Caco-2 (cell line): ENCODE measurements around the gene GNAI1. TPM values are rescaled to one million over a fixed set of nuclear protein-coding genes. Genes with fewer than 3 reads are reported as not detected.

Source experiments
- BruUV-seq: library from RNA; stranded (reverse); fragments of 400-500 nt; replicated peaks from 2 replicates; lab custom pipeline; 2021; lab: Mats Ljungman, UMichigan
- CTCF ChIA-PET: fragments of 300-600 bp; sonication (Branson Sonifier 250); formaldehyde crosslinking; loops from one replicate; lab custom pipeline; 2022; ENCODE audit warnings: antibody characterized with exemption; lab: Charles Lee
- POLR2A ChIA-PET: fragments of 300-600 bp; sonication (Branson Sonifier 250); formaldehyde crosslinking; loops from one replicate; lab custom pipeline; 2022; ENCODE audit warnings: antibody characterized with exemption; lab: Charles Lee
- DNase-seq, 2 experiments: peaks; one replicate each; pipeline versions ENCODE4 v3.0.0 to v3.0.0-alpha.2; 2020 to 2022
- H3K27me3 ChIP-seq: replicated peaks from 2 replicates; pipeline ENCODE4 v1.6.0; 2011; ENCODE audit warnings: low read length; ENCODE audit not compliant: control insufficient read depth, insufficient read depth
- H3K36me3 ChIP-seq: 2 replicates; pipeline ENCODE4 v1.5.1; 2011; ENCODE audit warnings: low read length; ENCODE audit not compliant: control insufficient read depth, insufficient read depth
- H3K4me1 ChIP-seq: fragments of 250-450 bp; sonication (Bioruptor Pico); 2 replicates; pipeline ENCODE4 v1.5.1; 2020; ENCODE audit warnings: mild to moderate bottlenecking
- H3K4me3 ChIP-seq: 2 replicates; pipeline ENCODE4 v1.5.1; 2011; ENCODE audit warnings: low read depth, mild to moderate bottlenecking, control low read depth, low read length
- H3K9me3 ChIP-seq: fragments of 250-450 bp; sonication (Bioruptor Pico); 2 replicates; pipeline ENCODE4 v1.5.1; 2020; ENCODE audit warnings: mild to moderate bottlenecking, moderate library complexity
- H3K27ac Mint-ChIP-seq: one replicate; pipeline ENCODE4 v1.8.0; 2022; ENCODE audit warnings: mixed read lengths; ENCODE audit not compliant: unreplicated experiment
- H3K27me3 Mint-ChIP-seq: one replicate; pipeline ENCODE4 v1.8.0; 2022; ENCODE audit warnings: mixed read lengths; ENCODE audit not compliant: insufficient read depth, unreplicated experiment
- H3K36me3 Mint-ChIP-seq: one replicate; pipeline ENCODE4 v1.8.0; 2022; ENCODE audit warnings: mild to moderate bottlenecking, mixed read lengths; ENCODE audit not compliant: insufficient read depth, unreplicated experiment
- H3K4me1 Mint-ChIP-seq: one replicate; pipeline ENCODE4 v1.8.0; 2022; ENCODE audit warnings: low read depth, mixed read lengths; ENCODE audit not compliant: unreplicated experiment
- H3K4me3 Mint-ChIP-seq: one replicate; pipeline ENCODE4 v1.8.0; 2022; ENCODE audit warnings: mild to moderate bottlenecking, moderate library complexity, mixed read lengths; ENCODE audit not compliant: unreplicated experiment
- H3K9me3 Mint-ChIP-seq: one replicate; pipeline ENCODE4 v1.8.0; 2022; ENCODE audit warnings: mixed read lengths; ENCODE audit not compliant: unreplicated experiment
- intact Hi-C: fragments of 100-400 bp; cut with micrococcal nuclease; formaldehyde crosslinking; loops from one replicate; pipeline ENCODE4 v1.10.0; 2022; ENCODE audit not compliant: unreplicated experiment
- total RNA-seq: library from RNA; stranded (reverse); gene quantifications from 2 replicates; pipeline ENCODE4 v1.2.3, GENCODE V29; 2022
- TF ChIP-seq, protein P1 (sequence below), 2 experiments: fragments of 200-600 bp in 1 of 2; IDR thresholded peaks; 1 replicate in 1 of 2; 2 replicates in 1 of 2; pipeline versions ENCODE4 v1.5.1 to v1.8.0; 2011 to 2022; ENCODE audit warnings: antibody characterized with exemption in 1 of 2, control low read depth in 1 of 2, inconsistent platforms in 1 of 2, low read depth in 1 of 2, low read length in 1 of 2, mild to moderate bottlenecking in 1 of 2, moderate library complexity in 1 of 2; ENCODE audit not compliant: insufficient read depth in 1 of 2, severe bottlenecking in 1 of 2, unreplicated experiment in 1 of 2

Gene GNAI1
- total RNA-seq, 1 experiment from 2014 or later: 2.1 TPM

DNA sequence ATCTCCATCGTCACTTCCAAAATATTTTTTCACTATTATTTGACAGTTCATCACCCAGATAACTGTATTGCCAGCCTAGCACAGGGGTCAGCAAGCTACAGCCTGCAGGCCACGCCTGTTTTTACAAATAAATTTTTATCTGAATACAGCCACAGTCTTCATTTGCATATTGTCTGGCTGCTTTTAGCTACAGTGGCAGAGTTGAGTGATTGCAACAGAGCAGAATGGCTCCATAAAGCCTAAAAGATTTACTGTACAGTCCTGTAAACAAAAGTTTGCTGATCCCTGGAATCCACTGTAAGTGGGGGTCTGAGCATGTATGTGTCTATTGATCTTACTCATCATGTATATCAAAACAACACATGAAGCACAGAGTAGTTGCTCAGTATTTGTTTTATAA is 45.9 kb upstream of the GNAI1 start:
- no peak overlapping the region for H3K27ac Mint-ChIP-seq
- no peaks in the 10 kb centered on the region for H3K4me1 Mint-ChIP-seq
- Histone ChIP-seq H3K4me3 (no peak overlapping the region), H3K4me1 (no peaks in the 10 kb centered on the region), H3K36me3 (no peaks in the 10 kb centered on the region), H3K9me3 (no peaks in the 10 kb centered on the region), H3K27me3 (no peaks in the 10 kb centered on the region)
- ChIA-PET CTCF (no interaction called here), POLR2A (no interaction called here)
- BruUV-seq: no TSS peak
- no peak for DNase-seq
- H3K9me3 Mint-ChIP-seq: no peaks in the 10 kb centered on the region
- TF ChIP-seq, protein P1, sequence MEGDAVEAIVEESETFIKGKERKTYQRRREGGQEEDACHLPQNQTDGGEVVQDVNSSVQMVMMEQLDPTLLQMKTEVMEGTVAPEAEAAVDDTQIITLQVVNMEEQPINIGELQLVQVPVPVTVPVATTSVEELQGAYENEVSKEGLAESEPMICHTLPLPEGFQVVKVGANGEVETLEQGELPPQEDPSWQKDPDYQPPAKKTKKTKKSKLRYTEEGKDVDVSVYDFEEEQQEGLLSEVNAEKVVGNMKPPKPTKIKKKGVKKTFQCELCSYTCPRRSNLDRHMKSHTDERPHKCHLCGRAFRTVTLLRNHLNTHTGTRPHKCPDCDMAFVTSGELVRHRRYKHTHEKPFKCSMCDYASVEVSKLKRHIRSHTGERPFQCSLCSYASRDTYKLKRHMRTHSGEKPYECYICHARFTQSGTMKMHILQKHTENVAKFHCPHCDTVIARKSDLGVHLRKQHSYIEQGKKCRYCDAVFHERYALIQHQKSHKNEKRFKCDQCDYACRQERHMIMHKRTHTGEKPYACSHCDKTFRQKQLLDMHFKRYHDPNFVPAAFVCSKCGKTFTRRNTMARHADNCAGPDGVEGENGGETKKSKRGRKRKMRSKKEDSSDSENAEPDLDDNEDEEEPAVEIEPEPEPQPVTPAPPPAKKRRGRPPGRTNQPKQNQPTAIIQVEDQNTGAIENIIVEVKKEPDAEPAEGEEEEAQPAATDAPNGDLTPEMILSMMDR (IDR thresholded peaks at IDR 0.05; ENCODE audit: insufficient read depth in 1 of 2, low read depth in 1 of 2, low read length in 1 of 2, severe bottlenecking in 1 of 2, unreplicated experiment in 1 of 2): no peak
- H3K27me3 Mint-ChIP-seq: no peaks in the 10 kb centered on the region
- no peak overlapping the region for H3K4me3 Mint-ChIP-seq
- H3K36me3 Mint-ChIP-seq: no peaks in the 10 kb centered on the region
- intact Hi-C loops: no loop called here

DNA sequence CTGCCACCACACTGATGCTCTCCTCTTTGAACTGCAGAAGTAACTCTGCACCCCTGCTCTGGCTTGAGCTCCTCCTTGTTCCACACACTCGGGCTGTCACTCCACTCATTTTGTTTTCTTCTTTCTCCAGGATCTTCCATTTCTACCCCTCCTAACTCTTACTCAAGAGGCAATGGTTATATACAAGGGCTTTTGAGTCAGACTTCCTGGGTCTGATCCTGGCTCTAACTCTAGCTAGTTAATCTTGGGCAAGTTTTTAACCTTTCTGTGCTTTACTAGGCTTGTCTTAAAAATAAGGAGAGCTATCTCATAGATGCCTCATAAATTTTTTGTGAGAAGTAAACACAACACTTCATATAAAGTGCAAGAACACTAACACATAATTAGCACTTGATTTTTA is 45.3 kb upstream of the GNAI1 start:
- H3K27me3 Mint-ChIP-seq: no peaks in the 10 kb centered on the region
- ChIA-PET POLR2A (no interaction called here), CTCF (no interaction called here)
- DNase-seq: no peak
- no peaks in the 10 kb centered on the region for H3K4me1 Mint-ChIP-seq
- no peaks in the 10 kb centered on the region for H3K36me3 Mint-ChIP-seq
- Histone ChIP-seq H3K4me1 (no peaks in the 10 kb centered on the region), H3K9me3 (no peaks in the 10 kb centered on the region), H3K27me3 (no peaks in the 10 kb centered on the region), H3K36me3 (no peaks in the 10 kb centered on the region), H3K4me3 (no peak overlapping the region)
- intact Hi-C loops: no loop called here
- no peak overlapping the region for H3K27ac Mint-ChIP-seq
- no TSS peak for BruUV-seq
- H3K4me3 Mint-ChIP-seq: no peak overlapping the region
- TF ChIP-seq, protein P1 (IDR thresholded peaks at IDR 0.05; ENCODE audit: insufficient read depth in 1 of 2, low read depth in 1 of 2, low read length in 1 of 2, severe bottlenecking in 1 of 2, unreplicated experiment in 1 of 2): no peak
- H3K9me3 Mint-ChIP-seq: no peaks in the 10 kb centered on the region

DNA sequence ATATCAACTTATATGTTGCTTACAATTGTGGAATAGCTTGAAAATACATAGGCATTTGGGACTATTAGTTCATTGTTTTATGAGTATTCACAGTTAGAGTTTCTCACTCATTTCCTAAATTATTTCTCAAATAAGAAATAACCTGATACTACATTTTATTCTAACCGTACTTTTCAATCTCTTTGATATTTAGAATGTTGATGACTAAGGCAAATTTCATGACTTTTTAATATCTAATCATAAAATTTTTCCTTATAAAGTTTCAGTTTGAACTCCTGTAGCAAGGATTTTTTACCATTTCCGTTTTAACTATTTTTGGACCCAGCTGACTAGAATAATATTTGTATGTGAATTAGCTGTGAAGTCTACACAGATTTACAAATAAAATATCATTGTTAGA is 41.3 kb upstream of the GNAI1 start:
- no TSS peak for BruUV-seq
- Mint-ChIP-seq H3K27ac (no peak overlapping the region), H3K4me1 (no peaks in the 10 kb centered on the region), H3K36me3 (no peaks in the 10 kb centered on the region), H3K27me3 (no peaks in the 10 kb centered on the region), H3K4me3 (no peak overlapping the region), H3K9me3 (no peaks in the 10 kb centered on the region)
- Histone ChIP-seq H3K27me3 (no peaks in the 10 kb centered on the region), H3K36me3 (no peaks in the 10 kb centered on the region), H3K4me1 (no peaks in the 10 kb centered on the region), H3K4me3 (no peak overlapping the region), H3K9me3 (no peaks in the 10 kb centered on the region)
- intact Hi-C loops: no loop called here
- ChIA-PET CTCF (no interaction called here), POLR2A (no interaction called here)
- TF ChIP-seq, protein P1 (IDR thresholded peaks at IDR 0.05; ENCODE audit: insufficient read depth in 1 of 2, low read depth in 1 of 2, low read length in 1 of 2, severe bottlenecking in 1 of 2, unreplicated experiment in 1 of 2): no peak
- DNase-seq: no peak
